ENCODE measurements around the gene ZNF638.
"Not testable (repeated sequence)": the region's sequence is repeated elsewhere in the genome, so short reads cannot be mapped to it uniquely, and the experiment has no call there.

The ZNF638 gene

DNA sequence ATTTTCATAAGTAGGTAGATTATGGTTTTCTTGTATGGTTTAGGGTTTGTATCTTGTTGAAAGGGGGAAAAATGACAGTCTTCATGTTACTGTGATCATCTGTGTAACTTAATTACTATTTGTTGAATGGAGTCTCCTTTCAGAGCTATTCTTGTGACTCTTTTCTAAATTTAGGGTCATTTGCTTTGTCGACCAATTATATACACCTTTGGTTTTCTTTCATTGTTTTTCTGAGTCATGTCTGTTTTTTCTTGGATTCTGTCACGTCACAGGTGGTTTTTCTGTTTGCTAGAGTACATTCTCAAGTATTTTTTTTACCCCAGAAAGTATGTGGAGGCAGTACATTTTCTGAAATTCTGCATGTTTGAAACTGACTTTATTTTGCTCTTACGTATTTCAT lies 78.0 kb downstream of the ZNF638 start:
- DNase-seq = no peak

DNA sequence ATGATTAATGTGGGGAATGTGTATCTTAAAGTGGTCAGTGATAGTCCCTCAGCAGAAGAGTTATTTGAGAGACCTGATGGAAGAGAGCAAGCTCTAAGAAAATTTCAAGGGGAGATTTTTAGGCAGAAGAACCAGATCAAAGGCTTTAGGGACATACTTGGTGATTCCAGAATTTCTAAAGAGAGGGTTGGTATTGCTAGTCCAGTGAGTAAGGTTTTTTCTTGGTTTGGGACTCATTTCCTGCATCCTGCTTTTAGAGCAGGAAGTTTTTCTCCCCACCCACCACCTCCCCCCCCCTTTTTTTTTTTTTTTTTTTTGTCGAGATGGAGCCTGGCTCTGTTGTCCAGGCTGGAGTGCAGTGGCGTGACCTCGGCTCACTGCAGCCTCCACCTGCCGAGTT lies 79.1 kb downstream of the ZNF638 start:
- no peak for DNase-seq

DNA sequence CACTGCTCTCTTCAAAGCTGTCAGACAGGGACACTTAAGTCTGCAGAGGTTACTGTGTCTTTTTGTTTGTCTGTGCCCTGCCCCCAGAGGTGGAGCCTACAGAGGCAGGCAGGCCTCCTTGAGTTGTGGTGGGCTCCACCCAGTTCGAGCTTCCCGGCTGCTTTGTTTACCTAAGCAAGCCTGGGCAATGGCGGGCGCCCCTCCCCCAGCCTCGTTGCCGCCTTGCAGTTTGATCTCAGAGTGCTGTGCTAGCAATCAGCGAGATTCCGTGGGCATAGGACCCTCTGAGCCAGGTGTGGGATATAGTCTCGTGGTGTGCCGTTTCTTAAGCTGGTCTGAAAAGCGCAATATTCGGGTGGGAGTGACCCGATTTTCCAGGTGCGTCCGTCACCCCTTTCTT lies 85.3 kb downstream of the ZNF638 start:
- peak; percentile 46 for DNase-seq

DNA sequence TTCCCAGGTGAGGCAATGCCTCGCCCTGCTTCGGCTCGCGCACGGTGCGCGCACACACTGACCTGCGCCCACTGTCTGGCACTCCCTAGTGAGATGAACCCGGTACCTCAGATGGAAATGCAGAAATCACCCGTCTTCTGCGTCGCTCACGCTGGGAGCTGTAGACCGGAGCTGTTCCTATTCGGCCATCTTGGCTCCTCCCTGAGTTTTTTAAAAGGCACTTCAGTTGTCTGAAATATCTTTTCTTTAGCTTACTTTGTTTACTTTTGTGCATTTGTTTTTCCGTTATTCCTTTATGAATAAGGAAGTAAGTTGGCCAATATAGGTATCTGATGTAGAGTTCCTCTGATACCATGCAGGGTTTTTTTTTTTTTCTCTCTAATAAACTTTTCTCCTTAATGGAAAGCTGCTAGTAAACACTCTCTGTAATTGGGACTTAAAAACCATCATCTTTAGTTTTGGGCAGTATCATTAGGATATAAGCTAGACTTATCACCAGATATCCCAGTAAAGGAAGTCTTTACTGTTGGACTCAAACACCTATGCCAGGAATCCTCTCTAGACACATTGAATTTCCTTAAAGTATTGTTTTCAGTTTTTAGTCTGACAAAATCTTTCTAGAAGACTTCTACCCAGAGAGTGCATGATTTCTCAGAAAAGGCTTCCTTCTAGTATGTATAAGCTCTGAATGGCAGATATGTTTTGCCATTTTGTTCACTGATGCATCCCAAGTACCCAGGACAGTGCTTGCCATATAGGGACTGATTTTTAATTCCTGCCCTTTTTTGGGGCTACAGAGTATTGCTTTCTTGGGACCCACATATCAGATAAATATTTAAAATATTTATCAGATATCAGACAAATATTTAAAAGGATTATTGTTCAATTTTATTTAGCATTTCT lies 86.0 kb downstream of the ZNF638 start:
- DNase-seq = peak; percentile 18

DNA sequence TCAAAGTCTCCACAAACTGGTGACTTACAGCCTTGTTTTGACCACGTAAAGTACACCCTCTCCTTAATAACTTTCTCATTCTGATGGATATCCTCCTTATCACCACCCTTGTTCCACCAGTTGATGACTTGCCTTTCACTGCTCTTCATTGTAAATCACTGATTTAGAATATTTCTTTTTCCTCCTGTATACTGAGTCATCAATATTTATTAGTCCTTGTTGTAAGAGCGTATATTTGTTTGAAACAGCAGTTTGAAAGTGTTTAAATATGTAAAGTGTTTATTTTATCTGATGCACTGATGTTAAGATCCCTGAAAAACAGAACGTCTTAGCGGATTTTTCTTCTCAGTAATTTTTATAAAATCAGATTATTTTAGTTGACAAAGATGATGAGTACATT lies 87.6 kb downstream of the ZNF638 start:
- DNase-seq = no peak

DNA sequence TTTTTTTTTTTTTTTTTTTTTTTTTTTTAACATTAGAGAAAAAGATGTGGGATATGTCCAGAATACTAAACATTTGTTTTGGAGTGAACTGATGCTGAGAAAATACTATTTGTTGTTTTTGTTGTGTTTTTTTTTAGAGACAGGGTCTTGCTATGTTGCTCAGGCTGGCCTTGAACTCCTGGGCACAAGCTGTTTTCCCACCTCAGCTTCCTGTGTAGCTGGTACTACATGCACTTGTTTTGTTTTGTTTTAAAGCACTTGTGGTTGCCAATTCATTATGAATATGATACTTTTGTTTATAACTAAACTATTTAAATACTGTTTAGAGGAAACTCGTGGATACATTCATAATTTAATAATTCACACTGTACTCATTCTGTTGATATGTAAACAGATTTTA lies 88.4 kb downstream of the ZNF638 start:
- no peak for DNase-seq

DNA sequence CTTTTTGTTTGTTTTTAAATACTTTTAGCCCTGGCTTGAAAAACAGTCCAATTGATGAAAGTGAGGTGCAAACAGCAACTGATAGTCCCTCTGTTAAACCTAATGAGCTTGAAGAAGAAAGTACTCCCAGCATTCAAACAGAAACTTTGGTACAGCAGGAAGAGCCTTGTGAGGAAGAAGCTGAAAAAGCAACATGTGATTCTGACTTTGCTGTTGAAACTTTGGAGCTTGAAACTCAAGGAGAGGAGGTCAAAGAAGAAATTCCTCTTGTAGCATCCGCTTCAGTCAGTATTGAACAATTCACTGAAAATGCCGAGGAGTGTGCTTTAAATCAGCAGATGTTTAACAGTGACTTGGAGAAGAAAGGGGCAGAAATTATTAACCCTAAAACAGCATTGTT lies 91.2 kb downstream of the ZNF638 start:
- DNase-seq = no peak

DNA sequence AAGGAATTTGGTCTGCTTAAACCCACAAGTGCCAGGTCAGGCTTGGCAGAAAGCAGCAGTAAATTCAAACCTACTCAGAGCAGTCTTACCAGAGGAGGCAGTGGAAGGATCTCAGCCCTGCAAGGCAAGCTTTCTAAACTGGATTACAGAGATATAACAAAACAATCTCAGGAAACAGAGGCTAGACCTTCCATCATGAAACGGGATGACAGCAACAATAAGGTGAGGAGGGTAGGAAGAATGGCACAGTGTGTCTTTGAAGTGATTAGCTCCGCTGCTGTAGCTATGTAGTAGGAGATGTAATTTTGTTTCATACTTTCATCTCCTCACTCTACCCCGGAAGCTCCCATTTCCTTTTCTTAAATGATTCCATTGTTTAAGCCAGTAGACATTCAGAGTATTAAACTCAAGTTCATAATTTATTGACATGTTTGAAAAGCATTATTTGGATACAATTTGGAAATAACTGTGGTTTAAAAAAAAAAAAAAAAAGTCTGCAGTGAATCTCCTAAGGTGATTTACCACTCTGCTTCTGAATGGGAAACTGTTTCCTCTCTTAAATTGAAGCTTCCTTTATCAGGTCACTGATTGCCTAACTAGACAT lies 92.3 kb downstream of the ZNF638 start:
- DNase-seq = no peak

DNA sequence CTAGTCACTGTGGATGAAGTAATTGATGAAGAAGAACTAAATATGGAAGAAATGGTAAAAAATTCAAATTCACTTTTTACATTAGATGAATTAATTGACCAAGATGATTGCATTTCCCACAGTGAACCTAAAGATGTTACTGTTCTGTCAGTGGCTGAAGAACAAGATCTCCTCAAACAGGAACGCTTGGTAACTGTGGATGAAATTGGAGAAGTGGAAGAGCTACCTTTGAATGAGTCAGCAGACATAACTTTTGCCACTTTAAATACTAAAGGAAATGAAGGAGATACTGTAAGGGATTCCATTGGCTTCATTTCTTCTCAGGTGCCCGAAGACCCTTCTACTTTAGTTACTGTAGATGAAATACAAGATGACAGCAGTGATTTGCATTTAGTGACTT lies 95.1 kb downstream of the ZNF638 start:
- no peak for DNase-seq

DNA sequence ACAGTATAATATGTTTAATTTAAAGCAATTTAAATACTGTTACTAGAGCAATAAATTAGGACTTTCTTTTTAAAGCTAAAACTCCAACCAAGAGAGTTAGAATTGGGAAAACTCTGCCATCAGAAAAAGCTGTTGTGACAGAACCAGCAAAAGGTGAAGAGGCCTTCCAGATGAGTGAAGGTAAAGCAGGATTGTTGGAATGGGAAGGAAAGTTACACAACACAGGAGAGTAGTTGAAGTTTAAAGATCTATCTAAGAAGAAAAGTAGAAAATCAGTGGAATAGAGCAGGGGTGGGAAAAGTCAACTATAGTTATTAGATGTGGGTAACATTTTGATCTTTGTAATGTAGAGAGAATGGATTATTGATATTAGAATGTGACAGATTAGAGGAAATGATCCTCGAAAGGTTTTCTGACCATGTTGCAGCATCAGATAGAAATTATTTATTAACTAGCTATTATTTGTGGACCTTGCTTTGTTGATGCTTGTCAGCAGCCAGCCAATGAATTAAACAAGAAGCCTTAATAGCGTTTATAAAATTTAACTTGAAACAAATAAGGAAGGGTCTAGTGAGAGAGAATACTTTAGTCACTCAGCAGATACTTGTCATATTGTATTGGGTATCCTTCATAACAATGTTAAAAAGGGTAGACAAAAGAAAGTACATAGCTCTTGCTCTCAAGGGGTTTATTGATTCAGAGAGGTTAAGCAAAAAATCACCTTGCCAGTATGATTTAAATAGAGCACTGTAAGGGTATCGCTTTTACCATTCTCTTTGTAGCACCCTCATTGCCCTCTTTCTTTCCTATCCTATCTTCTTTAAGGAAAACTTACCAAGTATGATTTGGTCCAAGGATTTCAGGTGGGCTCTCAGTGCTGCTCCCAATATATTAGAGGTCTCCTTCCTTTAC lies 97.1 kb downstream of the ZNF638 start:
- DNase-seq = no peak

DNA sequence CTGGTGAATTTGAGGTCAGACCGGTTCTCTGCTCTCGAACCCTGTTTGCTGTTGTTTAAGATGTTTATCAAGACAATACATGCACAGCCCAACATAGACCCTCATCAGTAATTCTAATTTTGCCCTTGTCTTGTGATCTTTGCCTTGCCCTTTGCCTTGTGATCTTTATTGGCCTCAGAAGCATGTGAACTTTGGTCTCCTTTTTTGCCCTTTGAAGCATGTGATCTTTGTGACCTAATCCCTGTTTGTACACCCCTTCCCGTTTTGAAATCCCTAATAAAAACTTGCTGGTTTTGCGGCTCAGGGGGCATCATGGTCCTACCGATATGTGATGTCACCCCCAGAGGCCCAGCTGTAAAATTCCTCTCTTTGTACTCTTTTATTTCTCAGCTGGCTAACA lies 113.6 kb downstream of the ZNF638 start:
- DNase-seq = not testable (repeated sequence)

DNA sequence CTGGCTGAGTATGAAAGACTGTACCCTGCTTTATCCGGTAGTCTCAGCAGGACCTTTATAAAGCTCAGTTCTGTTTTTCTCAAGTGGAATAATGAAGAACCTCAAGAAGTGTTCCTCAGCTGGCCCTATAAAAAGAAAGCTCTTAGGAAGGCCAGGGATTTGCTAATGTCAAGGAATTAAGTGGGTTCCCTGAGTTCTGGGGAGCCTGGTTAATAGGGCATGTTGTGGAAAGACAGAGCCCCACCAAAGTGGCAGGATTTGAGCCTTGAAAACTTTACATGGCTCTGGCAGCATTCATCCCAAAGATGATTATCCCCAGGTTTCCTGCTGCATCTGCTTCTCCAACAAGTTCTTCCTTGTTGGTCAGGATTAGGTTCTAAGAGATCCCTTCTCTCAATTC lies 114.9 kb downstream of the ZNF638 start:
- no peak for DNase-seq

DNA sequence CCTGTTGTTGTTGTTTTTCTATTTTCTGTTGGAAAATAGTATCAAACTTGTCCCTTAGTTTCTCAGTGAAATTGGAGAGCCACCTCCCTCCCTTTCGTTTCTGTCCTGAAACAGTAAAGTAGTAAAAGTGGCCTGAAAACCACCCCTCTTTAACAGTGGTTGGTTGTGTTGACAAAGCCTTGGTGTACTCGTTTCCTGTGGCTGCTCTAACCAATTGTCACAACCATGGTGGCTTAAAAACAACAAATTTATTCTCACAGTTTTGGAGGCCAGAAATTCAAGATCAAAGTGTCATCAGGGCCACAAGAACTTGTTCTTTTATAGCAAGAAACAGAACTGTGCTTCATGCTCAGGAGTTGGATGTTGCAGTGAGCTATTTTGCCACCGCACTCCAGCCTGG lies 117.8 kb downstream of the ZNF638 start:
- no peak for DNase-seq

DNA sequence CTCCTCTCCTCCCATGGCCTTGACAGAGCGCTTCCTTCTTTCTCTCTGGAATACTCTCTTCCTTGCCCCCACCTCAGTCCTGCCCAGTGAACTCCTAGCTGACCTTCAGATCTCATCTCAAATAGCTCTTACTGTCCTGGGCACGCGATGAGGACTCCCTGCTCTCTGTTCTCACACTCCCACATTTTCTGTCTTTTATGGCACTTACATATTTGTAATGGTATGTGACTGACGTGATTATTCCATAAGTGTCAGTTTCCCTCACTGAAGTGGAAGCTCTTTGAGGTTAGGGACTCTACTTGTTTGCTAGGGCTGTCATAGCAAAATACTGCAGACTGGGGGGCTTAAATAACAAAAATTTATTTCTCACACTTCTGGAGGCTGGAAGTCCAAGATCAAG lies 120.1 kb downstream of the ZNF638 start:
- DNase-seq = no peak

DNA sequence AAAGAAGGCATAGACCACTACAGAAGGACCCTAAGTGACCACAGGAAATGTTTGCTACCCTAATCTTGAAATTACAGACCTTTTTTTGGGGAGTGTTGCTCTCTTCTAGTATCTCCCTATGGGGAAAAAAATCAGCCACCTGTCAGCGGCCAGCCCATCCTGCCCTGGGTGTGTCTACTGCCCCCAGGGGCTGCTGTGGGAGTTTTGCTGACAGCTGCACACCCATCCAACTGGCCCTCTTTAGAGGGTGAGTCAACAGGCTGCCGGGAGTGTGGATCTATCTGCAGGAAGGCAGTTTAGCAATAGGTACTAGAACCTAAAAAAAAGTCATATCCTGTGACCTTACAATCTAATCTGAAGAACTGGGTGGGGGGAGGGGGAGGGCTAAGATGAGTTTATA lies 121.0 kb downstream of the ZNF638 start:
- no peak for DNase-seq

DNA sequence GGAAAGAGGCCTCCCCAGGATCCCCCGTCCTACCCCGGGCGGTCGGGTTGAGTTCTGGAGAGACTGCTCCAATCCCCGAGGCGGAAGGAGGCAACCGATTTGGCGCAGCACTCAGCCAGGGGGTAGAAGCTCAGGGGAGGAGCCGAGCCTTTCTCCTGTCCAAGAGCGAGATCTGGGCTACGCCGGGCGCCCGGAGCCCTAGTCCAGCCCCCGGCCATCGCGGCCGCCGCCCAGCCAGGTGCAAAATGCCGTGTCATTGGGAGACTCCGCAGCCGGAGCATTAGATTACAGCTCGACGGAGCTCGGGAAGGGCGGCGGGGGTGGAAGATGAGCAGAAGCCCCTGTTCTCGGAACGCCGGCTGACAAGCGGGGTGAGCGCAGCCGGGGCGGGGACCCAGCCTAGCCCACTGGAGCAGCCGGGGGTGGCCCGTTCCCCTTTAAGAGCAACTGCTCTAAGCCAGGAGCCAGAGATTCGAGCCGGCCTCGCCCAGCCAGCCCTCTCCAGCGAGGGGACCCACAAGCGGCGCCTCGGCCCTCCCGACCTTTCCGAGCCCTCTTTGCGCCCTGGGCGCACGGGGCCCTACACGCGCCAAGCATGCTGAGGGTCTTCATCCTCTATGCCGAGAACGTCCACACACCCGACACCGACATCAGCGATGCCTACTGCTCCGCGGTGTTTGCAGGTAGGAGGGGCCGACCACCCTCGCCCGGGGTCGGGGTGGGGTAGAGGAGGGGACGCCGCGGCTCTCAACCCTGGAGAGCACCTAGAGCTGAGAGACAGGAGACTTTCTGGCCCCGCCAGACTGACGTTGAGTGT lies 122.0 kb downstream of the ZNF638 start, which contains the start of gene DYSF:
Gene DYSF, plus strand, starts transcription at position 158 of the 817 bp plus-strand sequence.
- DNase-seq = no peak

DNA sequence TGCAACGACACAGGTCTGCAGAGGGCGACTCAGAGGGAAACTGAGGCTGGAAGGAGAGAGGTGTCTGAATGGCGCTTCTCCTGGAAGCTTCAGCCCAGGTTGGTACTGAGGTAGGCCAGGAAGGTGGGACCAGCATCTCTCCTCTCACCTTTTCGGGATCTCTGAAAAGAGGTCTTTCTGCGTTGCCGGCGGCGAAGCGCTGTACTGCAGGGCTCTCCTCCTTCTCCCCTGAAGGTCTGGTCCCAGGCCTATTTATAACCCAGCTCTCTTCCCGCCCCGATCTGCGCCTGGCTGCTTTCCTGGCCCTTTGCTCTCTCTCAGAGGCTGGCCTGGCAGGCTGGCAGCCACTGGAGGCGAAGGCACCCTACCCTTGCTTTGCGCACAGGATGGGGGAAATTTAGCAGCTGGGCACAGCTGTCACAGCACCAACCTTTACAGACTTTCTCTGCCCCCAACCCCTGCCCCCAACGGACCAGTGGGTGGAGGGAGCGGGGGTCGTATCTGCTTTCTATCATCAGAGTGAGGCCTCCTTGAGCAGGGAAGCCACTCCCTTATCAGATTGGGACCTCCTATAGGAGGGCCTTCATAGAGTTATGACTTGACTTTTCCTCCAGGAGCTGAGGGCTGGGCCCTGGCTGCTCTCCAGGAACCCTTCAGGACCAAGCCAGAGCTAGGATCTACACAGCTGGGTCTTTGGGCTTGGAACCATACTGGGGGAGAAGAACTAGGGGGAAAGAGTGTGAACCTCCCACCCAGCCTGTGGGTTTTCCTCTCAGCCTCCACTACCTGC lies 122.8 kb downstream of the ZNF638 start:
- no peak for DNase-seq

DNA sequence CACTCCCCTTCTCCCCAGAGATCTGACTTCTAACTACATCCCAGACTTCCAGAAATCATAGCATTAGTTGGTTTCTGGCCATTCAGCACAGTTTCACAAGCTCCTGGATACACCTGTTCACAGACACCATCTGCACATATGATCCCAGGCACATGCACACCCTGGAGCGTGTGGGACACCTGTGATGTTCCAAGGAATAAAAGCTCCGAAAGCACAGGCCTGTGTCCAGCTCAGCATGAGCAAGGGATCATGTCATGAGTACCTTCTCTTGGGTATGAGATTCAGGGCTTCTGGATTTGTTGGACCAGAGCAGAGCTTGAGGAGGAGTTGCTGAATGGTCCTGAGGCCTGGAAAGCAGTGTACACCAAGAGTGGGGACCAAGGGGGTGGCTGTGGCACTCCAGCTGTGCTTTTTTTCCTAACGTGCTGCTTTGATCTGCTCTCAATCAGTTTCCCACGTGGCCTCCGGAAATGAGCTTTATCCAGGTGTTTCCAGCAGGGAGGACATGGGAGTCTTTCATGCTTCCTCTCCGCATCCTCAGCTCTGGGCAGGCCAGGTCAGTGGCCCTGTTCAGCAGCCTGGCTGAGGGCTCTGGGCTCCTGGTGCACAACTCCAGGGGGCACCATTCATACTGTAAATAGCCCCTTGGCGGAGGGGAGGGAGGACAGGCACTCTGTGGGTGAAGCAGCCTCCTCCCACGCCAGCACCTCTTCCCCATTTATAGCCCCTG lies 123.6 kb downstream of the ZNF638 start:
- DNase-seq = no peak

DNA sequence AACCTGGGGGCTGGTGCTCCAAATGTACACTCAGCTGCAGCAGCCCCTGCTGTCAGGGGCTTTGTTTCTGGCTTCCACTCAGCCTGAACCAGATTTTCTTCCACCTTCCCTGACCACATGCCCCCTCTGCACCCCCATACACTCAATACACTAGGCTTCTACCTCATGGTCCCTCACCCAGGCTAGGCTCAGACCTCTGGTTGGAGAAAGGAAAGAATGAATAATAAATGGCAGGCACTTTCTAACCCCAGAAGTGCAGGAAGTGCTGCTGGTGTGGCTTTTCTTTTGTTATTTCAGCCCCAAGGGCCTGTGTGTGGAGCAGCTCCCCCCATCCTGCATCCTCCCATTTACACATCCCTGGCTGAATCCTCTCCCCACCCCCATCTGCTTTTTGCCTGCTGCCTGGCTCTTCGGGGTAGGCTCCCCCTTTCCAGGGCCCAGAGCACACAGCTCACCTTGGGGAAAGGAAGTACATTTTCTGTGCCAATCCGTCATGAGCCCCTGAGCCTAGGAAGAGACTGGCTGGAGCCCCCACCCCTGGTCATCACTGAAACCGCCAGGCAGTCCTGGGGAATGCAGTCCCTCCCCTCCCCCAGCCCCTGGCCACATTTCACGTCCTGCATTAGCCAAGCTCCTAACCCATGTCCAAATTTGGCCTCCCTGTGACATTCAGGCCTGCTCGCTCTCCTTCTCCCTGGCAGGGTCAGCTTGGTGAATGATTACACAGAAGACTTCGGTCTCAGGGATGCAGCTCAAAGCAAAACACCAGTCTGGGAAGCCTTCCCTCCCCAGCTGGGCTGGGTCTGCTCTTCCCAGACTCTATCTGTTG lies 124.4 kb downstream of the ZNF638 start:
- no peak for DNase-seq

DNA sequence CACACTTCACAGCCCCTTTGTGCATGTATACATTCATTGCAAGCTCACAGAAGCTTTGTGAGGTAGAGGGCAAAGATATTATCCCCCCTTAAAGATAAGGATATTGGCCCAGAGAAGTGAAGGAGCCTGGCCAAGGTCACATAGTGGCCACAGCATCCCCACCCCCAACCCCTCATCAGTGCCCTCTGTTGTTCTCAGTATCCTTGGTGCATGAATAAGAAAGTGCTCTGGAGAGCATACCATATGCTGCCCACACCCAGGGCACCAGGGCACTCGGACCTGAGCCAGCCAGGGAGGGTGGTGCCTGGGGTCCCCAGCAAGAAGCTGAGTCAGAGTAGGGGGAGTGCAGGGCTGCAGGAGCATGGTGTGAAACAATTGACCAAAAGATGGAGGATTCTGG lies 125.0 kb downstream of the ZNF638 start:
- no peak for DNase-seq
